Ammon's horn (tissue), 1 donor: ENCODE measurements around the gene FAT1.

Experiments used
- DNase-seq: peaks from one replicate; pipeline ENCODE4 v3.0.0-alpha.2; 2016; ENCODE audit warnings: low spot score

Gene FAT1

GRCh38 chr4:186619088-186619487 lies 104.6 kb downstream of the FAT1 start:
- DNase-seq: no peak

GRCh38 chr4:186617921-186618320 lies 105.7 kb downstream of the FAT1 start:
- DNase-seq: no peak

DNA sequence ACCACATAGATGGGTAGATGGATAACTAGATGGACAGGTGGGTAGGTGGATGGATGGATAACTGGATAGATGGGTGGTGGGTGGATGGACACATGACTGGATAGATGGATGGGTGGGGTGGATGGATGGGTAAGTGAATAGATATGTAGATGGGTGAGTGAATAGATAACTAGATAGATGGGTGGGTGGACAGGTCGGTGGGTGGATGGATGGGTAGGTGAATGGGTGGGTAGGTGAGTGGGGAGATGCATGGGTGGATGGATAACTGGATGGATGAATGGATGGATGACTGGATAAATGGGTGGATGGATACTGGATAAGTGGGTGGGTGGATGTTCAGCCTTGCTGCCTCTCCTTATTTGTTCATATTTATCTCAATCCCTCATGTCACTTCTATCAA lies 116.2 kb downstream of the FAT1 start:
- DNase-seq: no peak

DNA sequence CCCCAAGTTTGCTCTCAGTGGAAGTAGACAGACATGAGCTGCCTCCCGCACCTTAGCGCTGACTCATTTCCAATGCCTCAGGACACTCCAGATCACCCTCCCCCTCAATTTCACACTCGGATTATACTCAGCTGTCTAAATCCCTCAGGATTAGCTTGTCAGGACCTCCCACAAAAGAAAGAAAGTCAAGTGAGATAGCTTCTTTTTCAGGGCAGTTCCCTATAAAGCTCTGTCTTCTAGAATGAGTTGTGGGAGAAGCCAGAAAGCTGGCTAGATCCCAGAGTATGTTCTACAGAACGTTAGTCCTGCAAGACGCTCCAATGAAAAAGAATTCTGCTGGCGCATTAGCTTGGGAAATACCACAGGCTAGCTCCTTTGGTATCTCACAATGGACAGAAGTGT lies 117.1 kb downstream of the FAT1 start:
- DNase-seq: no peak

DNA sequence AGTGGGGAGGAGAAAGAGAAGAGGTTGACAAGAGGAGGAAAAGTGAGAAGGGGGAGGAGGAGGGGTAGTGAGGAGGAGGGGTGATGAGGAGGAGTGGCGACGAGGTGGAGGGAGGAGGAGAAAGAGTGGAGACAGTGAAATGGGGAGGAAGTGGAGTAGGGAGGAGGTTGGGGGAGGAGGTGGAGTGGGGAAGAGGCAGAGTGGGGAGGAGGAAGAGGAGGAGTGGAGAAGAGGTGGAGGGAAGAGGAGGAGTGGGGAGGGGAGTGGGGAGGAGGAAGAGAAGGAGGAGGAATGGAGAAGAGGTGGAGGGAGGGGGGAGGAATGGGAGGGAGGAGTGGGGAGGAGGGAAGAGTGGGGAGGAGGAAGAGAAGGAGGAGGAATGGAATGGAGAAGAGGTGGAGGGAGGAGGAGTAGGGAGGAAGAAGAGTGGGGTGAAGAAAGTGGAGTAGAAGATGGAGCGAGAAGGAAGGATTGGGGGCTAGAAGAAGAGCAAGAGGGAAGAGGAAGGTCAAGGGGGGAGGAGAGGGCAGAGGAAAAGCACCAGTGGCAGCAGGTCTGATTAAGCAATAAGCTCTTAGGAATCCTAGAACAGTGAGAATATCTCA lies 118.3 kb downstream of the FAT1 start:
- no peak for DNase-seq

DNA sequence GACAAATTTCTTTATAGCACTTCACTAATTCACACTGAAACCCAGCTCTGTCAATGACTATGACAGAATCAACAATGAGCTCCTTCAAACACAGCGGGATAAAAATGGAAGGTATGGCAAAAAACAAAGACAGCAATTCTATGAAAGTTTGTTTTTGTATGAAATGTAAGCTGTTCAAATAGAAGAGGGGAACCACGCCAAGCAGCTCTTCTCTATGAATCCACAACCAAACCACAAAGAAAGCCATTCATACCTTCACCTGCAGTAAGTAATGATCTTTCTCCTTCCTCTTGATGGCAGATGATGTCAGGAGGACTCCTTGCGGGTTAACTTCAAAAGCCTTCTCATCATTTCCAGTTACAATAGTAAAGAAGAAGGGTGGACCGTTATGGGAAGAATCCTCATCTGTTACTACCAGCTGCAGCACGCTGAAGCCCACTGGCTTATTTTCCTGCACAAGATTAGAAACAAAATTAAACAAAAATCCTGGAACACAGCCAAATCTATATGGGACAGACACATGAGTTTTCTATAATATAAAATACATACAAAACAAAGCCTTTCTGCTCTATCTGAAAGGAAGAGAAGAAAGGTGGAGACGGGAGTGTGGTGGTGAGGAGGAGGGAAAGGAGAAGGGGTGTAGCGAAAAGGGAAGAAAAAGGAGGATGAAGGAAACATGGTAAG lies 119.4 kb downstream of the FAT1 start:
- DNase-seq: no peak

GRCh38 chr4:186602978-186603377 lies 120.7 kb downstream of the FAT1 start:
- no peak for DNase-seq

GRCh38 chr4:186599483-186599882 lies 124.2 kb downstream of the FAT1 start:
- no peak for DNase-seq

GRCh38 chr4:186598686-186599085 lies 125.0 kb downstream of the FAT1 start:
- no peak for DNase-seq

GRCh38 chr4:186596850-186597390 lies 126.7 kb downstream of the FAT1 start:
- no peak for DNase-seq

DNA sequence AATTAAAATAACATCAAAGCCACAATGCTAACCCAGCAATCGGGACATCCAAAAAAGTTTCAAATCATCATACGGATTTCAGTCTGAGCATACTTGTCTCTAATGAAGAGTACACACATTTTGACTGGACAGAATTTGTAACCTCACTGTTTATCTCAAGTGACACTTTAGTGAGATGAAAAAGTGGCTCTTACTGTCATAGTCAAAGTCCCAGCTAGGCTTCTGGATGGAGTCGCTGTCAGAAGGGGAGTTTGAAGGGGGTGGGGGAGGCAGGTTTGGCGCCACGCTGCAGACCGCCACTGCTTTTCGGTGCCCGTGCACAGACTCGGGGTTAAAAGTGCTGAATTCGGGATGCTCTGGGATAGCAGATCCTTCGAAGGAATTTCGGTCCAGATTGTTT lies 127.3 kb downstream of the FAT1 start:
- DNase-seq: no peak

DNA sequence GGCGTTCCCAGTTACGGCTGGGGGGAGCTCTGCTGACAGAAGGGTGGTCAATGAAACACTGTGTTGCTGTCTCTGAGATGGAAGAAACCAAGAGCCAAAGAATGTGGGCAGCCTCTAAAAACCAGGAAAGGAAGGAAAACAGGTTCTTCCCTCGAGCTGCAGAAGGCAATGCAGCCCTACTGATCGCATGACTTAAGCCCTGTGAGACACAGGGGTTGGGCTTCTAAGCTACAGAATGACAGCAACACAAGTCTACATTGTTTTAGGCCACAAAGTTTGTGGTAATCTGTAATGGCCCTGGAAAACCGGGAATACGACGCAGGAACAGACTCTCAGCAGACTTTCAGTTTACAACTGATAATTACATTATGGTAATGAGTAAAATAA lies 130.1 kb downstream of the FAT1 start:
- DNase-seq: no peak

GRCh38 chr4:186592966-186593586 lies 130.6 kb downstream of the FAT1 start:
- no peak for DNase-seq

DNA sequence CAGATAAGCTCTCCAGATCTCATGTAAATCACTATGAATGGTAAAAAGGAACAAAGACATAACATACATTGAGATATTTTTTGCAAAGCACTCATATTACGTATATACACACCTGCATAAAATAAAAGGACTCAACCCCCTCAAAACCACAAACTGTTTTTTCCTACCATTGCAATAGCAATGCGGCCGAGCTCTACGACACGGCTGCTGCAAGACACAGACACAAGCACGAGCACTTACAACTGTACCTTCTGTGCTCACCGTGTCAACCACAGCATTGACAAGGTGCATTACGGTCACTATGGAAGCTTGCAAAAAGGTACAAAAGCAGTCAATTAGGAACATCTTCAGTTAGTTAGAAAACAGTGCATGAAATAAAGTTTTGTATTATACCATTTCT lies 131.2 kb downstream of the FAT1 start:
- no peak for DNase-seq

DNA sequence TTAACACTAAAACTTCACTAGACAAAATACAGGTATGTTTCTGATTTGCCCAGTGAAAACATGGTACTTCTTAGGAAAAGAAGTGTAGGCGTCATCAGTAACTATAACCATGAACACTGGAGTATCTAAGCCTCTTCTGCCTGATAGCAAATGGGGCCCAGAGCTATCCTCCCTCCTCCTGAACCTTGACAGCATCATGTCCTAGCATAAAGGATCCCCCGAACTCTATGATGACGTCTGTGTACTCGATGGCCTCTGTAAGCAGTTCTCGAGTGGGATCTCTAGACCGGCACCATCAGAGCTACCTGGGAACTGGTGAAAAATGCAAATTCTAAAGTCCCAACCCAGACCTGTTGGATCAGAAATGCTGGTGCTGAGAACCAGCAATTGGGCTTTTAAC lies 132.0 kb downstream of the FAT1 start:
- no peak for DNase-seq

DNA sequence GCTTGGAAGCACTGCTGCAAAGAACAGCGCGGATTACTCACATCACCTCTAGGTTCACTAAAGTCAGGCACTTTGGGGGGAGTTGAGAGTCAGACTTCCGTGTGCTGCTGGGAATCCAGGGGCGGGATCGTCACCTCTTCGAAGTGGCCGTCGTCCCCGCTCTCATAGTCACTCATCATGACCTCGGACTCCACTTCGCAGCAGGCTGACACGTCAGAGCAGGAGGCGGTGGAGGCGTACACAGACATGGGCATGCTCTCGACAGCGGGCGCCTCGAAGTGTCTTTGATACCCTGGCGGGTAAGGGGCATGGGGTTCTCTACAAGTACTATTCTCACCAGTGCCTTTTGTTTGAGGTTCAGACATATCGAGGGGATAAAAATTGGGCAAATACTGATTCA lies 135.2 kb downstream of the FAT1 start:
- no peak for DNase-seq

- DNase-seq: peak; percentile 70
These were observed 136.1 kb downstream of the FAT1 start for GRCh38 chr4:186587416-186588018.

DNA sequence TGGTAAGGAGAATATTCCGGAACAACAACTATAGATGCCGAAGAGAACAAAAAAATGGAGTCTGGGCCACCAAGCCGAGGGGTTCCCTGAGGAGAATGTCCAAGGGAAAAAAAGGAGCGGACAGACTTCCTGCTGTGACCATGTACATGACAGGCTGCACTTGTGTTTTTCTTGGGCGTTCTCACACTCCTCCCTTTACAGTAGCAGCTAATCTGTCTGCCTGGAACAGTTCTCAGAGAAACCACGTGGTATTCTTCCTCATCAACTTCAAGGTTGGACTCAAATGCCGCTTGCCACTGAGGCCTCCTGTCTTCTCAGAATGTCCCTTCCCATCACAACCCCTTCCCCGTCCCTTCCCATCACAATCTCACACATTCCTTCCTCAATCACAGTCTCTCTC lies 137.5 kb downstream of the FAT1 start:
- no peak for DNase-seq

DNA sequence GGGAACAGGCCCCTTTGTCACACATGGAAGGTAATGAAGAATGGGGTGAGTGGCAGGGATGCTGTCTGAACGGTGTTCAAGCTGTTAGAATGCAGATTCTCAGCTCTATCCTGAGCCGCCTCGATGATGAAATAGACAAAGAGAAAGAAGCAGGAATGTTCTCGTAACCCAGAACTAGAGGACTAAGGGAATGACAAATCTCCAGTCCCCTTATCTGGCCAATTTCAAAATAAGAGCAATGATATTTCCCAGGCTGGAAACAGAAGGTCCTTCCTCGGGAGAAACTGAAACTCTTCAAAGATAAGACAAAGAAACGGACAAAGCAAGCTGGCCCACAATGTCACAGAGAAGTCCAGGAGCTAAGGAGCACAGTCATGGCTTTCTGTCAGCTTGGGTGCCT lies 138.7 kb downstream of the FAT1 start:
- no peak for DNase-seq

GRCh38 chr4:186581421-186581820 lies 142.2 kb downstream of the FAT1 start:
- no peak for DNase-seq

GRCh38 chr4:186580669-186581068 lies 143.0 kb downstream of the FAT1 start:
- no peak for DNase-seq

- no peak for DNase-seq
These were observed 153.3 kb downstream of the FAT1 start for GRCh38 chr4:186570193-186570996.
